Stomach (tissue), 4 donors: ENCODE results near the gene SMARCB1.

Experiments
- EP300 ChIP-seq: sonication (generic); formaldehyde crosslinking; IDR thresholded peaks from one replicate; pipeline ENCODE4 v1.6.1; 2017; ENCODE audit warnings: antibody characterized with exemption
- POLR2A ChIP-seq, 4 donors: fragments of 450-650 bp; IDR thresholded peaks; one replicate each; pipeline ENCODE4 v1.6.1; 2016; ENCODE audit warnings: antibody characterized with exemption in 4 of 4, control low read depth in 2 of 4, mild to moderate bottlenecking in 1 of 4, moderate library complexity in 1 of 4
- POLR2AphosphoS5 ChIP-seq, 3 donors: sonication (generic); formaldehyde crosslinking; IDR thresholded peaks; one replicate each; pipeline ENCODE4 v1.6.1; 2016; ENCODE audit warnings: antibody characterized with exemption in 3 of 3

DNA sequence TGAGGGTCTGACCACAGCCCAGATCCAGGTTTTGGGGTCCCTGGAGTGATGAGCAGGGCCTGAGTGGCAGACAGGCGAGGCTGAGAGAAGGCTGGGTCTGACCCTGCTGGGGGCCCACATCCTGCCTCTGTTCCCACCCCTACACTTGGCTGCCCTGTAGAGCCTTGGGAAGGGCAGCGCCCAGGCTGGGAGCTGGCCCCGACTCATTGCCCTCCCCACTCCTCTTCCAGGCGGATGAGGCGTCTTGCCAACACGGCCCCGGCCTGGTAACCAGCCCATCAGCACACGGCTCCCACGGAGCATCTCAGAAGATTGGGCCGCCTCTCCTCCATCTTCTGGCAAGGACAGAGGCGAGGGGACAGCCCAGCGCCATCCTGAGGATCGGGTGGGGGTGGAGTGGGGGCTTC is 47.1 kb downstream of the SMARCB1 start:
- no peak for TF ChIP-seq EP300
- TF ChIP-seq POLR2AphosphoS5 (IDR thresholded peaks at IDR 0.05), result no peak
- TF ChIP-seq POLR2A (IDR thresholded peaks at IDR 0.05), result no peak
